Esophagus (tissue), 2 donors: Measurements from ENCODE around the gene QRICH1. TPM values are rescaled to one million over a fixed set of nuclear protein-coding genes. Genes with fewer than 3 reads are reported as not detected.

Experiments
- H3K27ac ChIP-seq, 2 donors: one replicate each; pipeline ENCODE4 v1.5.1; 2013; ENCODE audit warnings: low read depth in 2 of 2, mild to moderate bottlenecking in 2 of 2, inconsistent platforms in 1 of 2, low read length in 1 of 2, moderate library complexity in 1 of 2
- H3K27me3 ChIP-seq, 2 donors: one replicate each; pipeline ENCODE4 v1.6.1; 2013; ENCODE audit warnings: low read length in 2 of 2, control low read depth in 1 of 2, mild to moderate bottlenecking in 1 of 2; ENCODE audit not compliant: insufficient read depth in 2 of 2, control insufficient read depth in 1 of 2
- H3K36me3 ChIP-seq, 2 donors: one replicate each; pipeline ENCODE4 v1.6.1; 2013; ENCODE audit warnings: low read length in 1 of 2; ENCODE audit not compliant: control insufficient read depth in 2 of 2, insufficient read depth in 2 of 2
- H3K4me1 ChIP-seq, 2 donors: one replicate each; pipeline ENCODE4 v1.6.1; 2013; ENCODE audit warnings: low read length in 1 of 2; ENCODE audit not compliant: control insufficient read depth in 2 of 2, insufficient read depth in 2 of 2
- H3K4me3 ChIP-seq, 2 donors: one replicate each; pipeline ENCODE4 v1.5.1; 2013; ENCODE audit warnings: low read length in 2 of 2, mild to moderate bottlenecking in 2 of 2, low read depth in 1 of 2, moderate library complexity in 1 of 2
- H3K9me3 ChIP-seq, 2 donors: one replicate each; pipeline ENCODE4 v1.6.1; 2013; ENCODE audit warnings: mild to moderate bottlenecking in 2 of 2, low read depth in 1 of 2, low read length in 1 of 2, moderate library complexity in 1 of 2; ENCODE audit not compliant: control insufficient read depth in 2 of 2, insufficient read depth in 1 of 2
- WGBS, 2 donors: extraction: QIAGEN DNeasy Blood & Tissue Kit; methylation state at CpG; one replicate each; pipeline ENCODE4 v1.1.7; 2013; 5-methylcytosine and 5-hydroxymethylcytosine counted together
- polyA plus RNA-seq, 2 donors: library from polyadenylated mRNA; stranded (reverse); fragments of 200-250 nt; gene quantifications; one replicate each; pipeline ENCODE4 v1.2.3, GENCODE V29; 2013
- donor health status: healthy with polysubstance abuse.
- donor health status: Bipolar disorder and iron deficiency.

QRICH1 gene
- polyA plus RNA-seq, 2 donors = 31.9 to 38.2 TPM

DNA sequence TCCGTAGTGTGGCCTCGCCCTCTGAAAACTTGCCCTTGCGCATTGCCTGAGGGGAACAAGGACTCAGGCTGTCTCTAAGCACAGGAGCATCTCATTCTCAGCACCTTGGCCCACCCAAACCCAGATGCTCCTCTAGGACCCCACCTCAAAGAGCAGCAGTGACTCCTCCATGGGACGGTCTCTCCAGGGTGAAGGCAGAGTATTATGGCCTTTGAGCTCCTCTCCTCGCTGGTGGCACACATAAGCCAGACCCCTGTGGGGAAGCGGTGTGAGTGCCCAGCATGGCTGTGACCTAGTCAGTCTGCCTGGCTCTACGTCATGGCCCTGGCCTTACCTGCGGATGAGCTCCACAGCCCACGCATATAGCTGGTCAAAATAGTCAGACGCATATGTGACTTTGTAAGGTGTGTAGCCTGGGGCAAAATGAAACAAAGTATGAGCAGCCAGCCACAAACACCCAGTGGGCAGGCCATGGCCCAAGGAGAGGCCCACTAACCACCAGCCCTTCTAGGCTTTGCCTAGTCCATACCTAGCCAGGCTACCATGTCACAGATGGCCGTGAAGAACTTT is 6.3 kb upstream of the QRICH1 start:
- Histone ChIP-seq H3K27ac (no peak overlapping the region), H3K36me3 (peaks cover 36 to 45% of the 10 kb centered on the region in 2 donors), H3K4me1 (peaks cover 5 to 11% of the 10 kb centered on the region in 2 donors), H3K9me3 (no peaks in the 10 kb centered on the region), H3K27me3 (no peaks in the 10 kb centered on the region), H3K4me3 (no peak overlapping the region)
- 92 to 94% methylated on average over 11 of the region's 11 CpGs for WGBS, 2 donors

DNA sequence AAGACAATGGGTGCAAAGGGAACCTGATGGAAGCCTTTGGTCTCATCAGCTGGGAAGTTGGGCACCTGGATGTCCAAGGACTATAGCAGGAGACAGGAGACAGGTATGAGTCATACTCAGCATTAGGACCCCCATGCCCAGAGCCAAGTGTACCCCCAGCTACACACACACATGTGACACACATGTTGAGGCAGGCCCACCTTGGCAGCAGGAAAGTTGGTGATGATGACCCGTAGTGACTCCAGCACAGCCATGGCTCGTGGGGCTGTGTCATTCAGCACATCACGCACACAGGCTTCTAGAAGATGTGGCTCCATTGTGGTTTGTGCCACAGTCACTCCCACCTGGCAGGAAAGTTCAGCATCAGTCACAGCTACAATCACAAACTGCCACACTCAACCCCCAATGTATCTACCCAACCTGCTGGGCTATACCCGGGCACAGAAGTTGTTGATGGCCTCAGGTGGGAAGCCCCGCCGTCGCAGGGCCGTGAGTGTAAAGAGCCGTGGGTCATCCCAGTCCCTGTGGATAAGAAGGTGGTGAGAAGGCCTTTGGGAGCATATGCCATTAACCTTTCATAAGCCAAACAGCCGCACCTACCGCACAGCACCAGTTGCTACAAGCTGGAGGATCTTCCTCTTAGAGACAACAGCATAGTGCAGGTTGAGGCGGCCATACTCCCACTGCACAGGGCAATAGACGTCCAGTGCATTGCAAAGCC is 5.2 kb upstream of the QRICH1 start:
- peaks cover 36 to 45% of the 10 kb centered on the region in 2 donors for H3K36me3 ChIP-seq
- WGBS, 2 donors = 86 to 89% methylated on average over 13 of the region's 13 CpGs

DNA sequence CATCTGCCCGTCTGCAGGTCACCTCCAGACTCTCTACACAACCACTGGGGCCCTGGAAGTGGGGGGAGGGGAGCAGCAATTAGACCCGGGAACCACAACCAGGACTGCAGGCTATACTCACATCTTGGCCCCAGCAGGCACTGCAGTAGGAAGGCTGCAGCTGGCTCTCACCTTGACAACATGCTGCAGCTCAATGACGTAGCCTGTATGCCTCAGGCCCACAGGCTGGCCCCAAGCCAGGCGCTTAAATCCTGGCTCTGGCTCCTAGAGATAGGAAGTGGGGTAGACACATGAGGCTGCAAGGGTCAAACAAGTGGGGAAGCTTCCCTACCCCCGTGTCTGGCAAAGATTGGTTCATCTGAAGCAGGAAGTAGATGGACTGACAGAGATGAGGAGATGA is 4.6 kb upstream of the QRICH1 start:
- H3K27me3 ChIP-seq = no peaks in the 10 kb centered on the region
- H3K36me3 ChIP-seq = peaks cover 36 to 45% of the 10 kb centered on the region in 2 donors
- no peaks in the 10 kb centered on the region for H3K9me3 ChIP-seq
- 40 to 44% methylated on average over 5 of the region's 5 CpGs for WGBS, 2 donors
- H3K4me1 ChIP-seq = peaks cover 3 to 7% of the 10 kb centered on the region in 2 donors
- H3K4me3 ChIP-seq = no peak overlapping the region
- no peak overlapping the region for H3K27ac ChIP-seq

More for the DNA sequence above, 5.2 kb upstream of the QRICH1 start:
- no peaks in the 10 kb centered on the region for H3K9me3 ChIP-seq
- no peak overlapping the region for H3K4me3 ChIP-seq
- H3K27ac ChIP-seq = no peak overlapping the region
- no peaks in the 10 kb centered on the region for H3K27me3 ChIP-seq
- peaks cover 5 to 13% of the 10 kb centered on the region in 2 donors for H3K4me1 ChIP-seq

DNA sequence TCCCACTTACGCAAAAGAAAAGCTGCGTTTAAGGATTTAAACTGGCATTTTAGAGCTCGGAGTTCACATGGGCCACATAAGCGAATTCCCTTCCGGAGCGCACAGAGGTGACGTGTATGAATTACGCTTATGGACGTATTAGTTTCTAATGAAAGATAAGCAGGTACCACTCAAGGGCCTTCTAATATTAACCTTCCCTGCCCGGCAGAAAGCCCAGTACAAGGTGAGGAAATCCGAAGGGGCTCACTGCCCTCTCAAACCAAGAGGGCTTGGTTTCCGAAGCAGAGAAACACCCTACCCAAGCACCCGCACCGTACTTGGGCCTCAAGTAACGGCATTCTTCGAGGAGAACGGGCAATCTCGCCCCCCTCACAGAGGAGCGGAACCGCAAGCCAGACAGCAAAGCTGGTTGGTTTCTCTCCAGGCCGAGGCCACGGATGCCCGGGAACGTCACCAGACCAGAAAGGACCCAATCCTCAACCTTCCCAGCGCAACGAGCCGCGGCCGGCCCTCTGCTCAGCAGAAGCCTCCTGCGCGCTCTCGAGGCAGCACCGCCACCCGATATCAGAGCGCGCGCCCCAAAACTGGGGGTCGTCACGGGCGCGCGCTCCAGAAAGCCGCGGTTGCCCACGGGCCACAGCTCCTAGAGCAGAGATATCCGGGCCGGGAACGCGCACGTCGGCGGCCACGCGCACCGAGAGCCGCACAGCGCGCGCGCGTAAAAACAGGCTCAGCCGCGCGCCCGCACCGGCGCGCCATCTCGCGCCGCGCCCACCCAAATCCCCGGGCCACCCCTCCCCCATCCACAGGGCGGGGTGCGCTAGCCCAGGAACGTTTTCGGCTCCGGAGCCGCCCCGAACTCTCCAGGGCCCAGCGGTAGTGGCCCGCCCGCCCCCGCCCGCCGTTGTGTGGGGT is 676 bp downstream of the QRICH1 start:
- Histone ChIP-seq H3K4me1 (peaks cover 0 to 2% of the 10 kb centered on the region in 2 donors), H3K9me3 (no peaks in the 10 kb centered on the region), H3K27ac (peak overlapping the region; percentile 99 to 100), H3K4me3 (peak overlapping the region; percentile 93 to 98), H3K36me3 (peaks cover 3 to 9% of the 10 kb centered on the region in 2 donors), H3K27me3 (no peaks in the 10 kb centered on the region)
- 0% methylated on average over 72 to 86 of the region's 86 CpGs for WGBS, 2 donors

DNA sequence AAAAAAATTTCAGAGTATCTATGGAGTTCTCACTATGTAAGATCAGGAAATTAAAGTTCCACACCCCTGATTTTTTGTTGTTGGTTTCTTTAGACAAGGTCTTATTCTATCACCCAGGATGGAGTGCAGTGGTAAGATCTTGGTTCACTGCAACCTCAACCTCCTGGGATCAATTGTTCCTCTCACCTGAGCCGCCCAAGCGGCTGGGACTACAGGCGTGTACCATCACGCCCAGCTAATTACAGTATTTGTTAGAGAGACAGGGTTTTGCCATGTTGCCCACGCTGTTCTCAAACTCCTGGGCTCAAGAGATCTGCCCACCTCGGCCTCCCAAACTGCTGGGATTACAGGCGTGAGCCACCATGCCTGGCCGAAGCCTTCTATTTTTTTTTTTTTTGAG is 12.4 kb downstream of the QRICH1 start:
- H3K27ac ChIP-seq = peak overlapping the region; percentile 47 to 64
- H3K4me3 ChIP-seq = no peak overlapping the region
- H3K36me3 ChIP-seq = peaks cover 6 to 8% of the 10 kb centered on the region in 2 donors
- no peaks in the 10 kb centered on the region for H3K4me1 ChIP-seq
- H3K9me3 ChIP-seq = no peaks in the 10 kb centered on the region
- H3K27me3 ChIP-seq = no peaks in the 10 kb centered on the region
- WGBS, 2 donors = 60 to 80% methylated on average over 8 of the region's 8 CpGs

DNA sequence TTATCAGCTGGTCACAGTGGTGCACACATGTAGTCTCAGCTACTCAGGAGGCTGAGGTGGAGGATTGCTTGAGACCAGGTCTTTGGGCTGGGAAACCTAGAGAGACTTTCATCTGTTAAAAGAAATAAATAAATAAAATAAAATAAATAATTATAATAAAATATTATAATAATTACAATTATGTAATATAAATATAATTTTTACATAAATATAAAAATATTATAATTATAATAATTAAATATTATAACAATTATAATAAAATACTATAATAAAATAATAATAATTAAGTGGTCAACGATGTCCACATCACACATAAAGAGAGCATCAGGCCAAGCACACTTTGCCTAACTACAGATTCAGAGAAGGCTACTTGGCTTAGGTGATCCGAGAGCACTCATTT is 14.6 kb downstream of the QRICH1 start:
- H3K4me3 ChIP-seq = no peak overlapping the region
- WGBS, 2 donors = 95% methylated on average over 2 of the region's 2 CpGs
- H3K36me3 ChIP-seq = peaks cover 11 to 15% of the 10 kb centered on the region in 2 donors
- H3K27ac ChIP-seq = no peak overlapping the region
- H3K9me3 ChIP-seq = no peaks in the 10 kb centered on the region
- no peaks in the 10 kb centered on the region for H3K27me3 ChIP-seq
- no peaks in the 10 kb centered on the region for H3K4me1 ChIP-seq

DNA sequence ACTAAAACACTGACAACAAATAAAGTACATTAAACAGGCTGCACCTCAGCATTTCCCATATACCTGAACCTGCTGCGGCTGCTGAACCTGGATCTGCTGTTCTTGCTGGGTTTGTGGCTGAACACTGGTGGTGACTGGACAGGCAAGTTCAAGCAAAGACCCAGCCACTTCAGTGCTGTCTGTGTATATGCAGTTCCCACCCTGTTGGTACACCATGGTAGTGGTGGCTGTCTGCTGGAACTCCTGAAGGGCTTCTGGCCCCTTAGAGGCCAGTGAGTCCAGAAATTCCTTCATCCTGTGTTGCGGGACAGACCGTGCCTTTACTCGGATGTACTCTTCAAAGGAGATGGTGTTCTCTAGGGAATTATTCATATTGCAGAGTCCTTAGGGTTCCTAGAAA is 17.2 kb downstream of the QRICH1 start:
- H3K27me3 ChIP-seq = no peaks in the 10 kb centered on the region
- H3K9me3 ChIP-seq = no peaks in the 10 kb centered on the region
- 89 to 95% methylated on average over 4 of the region's 4 CpGs for WGBS, 2 donors
- H3K27ac ChIP-seq = no peak overlapping the region
- no peak overlapping the region for H3K4me3 ChIP-seq
- H3K4me1 ChIP-seq = no peaks in the 10 kb centered on the region
- H3K36me3 ChIP-seq = peaks cover 21 to 23% of the 10 kb centered on the region in 2 donors

DNA sequence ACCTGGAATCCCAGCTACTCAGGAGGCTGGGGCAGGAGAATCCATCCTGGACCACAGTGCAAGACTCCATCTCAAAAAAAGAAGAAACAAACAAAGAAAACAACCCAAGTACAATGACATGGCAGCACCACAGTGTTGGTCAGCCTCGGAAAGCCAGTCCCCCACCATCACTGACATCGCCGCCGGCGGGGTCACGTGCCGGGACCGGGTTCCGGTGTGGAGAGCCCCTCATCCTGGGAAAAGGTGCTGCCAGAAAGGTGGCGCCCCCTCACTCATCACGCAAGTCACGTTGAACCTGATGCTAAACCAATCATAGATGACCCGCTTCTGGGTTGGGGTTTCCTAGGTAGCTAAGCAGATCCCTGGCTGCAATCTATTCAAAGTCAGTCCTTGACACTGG is 17.8 kb downstream of the QRICH1 start:
- Histone ChIP-seq H3K4me1 (no peaks in the 10 kb centered on the region), H3K27me3 (no peaks in the 10 kb centered on the region), H3K36me3 (peaks cover 21 to 24% of the 10 kb centered on the region in 2 donors), H3K27ac (no peak overlapping the region), H3K9me3 (no peaks in the 10 kb centered on the region), H3K4me3 (no peak overlapping the region)
- WGBS, 2 donors = 95 to 96% methylated on average over 13 of the region's 13 CpGs

DNA sequence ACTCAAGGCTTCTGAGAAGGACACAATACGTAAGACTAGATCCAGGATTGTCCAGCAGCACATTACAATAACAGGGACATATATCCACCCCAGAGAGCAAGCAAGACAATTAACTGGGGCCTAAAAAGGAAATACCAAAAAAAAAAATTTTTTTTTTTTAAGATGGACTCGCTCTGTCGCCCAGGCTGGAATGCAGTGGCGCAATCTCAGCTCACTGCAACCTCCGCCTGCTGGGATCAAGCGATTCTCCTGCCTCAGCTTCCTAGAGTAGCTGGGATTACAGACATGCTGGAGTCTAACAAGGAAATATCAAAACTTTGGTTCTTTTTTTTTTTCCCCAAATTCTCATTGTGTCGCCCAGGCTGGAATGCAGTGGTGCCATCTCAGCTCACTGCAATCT is 35.9 kb downstream of the QRICH1 start:
- Histone ChIP-seq H3K9me3 (no peaks in the 10 kb centered on the region), H3K4me3 (no peak overlapping the region), H3K27ac (no peak overlapping the region), H3K27me3 (no peaks in the 10 kb centered on the region), H3K4me1 (no peaks in the 10 kb centered on the region), H3K36me3 (peaks cover 14 to 20% of the 10 kb centered on the region in 2 donors)
- WGBS, 2 donors = 93 to 94% methylated on average over 7 of the region's 7 CpGs
